Vagina (tissue), 2 donors: ENCODE results near the gene SUGCT.

Source experiments
- CTCF ChIP-seq, 3 experiments: fragments of 450-650 bp in 2 of 3; fragments of 200-600 bp in 1 of 3; sonication (generic) in 1 of 3; IDR thresholded peaks; one replicate each; pipeline ENCODE4 v1.5.1; 2017 to 2019; ENCODE audit warnings: antibody characterized with exemption in 3 of 3, mild to moderate bottlenecking in 2 of 3, moderate library complexity in 2 of 3
- POLR2A ChIP-seq, 2 donors: fragments of 450-650 bp; IDR thresholded peaks; one replicate each; pipeline ENCODE4 v1.6.1; 2017; ENCODE audit warnings: antibody characterized with exemption in 2 of 2, mild to moderate bottlenecking in 2 of 2, moderate library complexity in 2 of 2

GRCh38 chr7:40542982-40543741 lies 408.4 kb downstream of the SUGCT start:
- TF ChIP-seq CTCF (IDR thresholded peaks at IDR 0.05) = no peak
- no peak for TF ChIP-seq POLR2A (IDR thresholded peaks at IDR 0.05)
